HL-60/S4 treated with phorbol 12-myristate 13-acetate at 8.2 ng/mL for 4 days and 3 days (cell line): ENCODE data around the gene DNAI4.
"Not testable (repeated sequence)": the region's sequence is repeated elsewhere in the genome, so short reads cannot be mapped to it uniquely, and the experiment has no call there.

Experiments used
- in situ Hi-C: fragments of 300-500 bp; cut with MboI; formaldehyde crosslinking; loops from 2 replicates; pipeline ENCODE4 v1.15.0; 2022; ENCODE audit warnings: low sequenced_read_pairs

Gene DNAI4

GRCh38 chr1:66833112-66833511 lies 91.5 kb downstream of the DNAI4 start:
- in situ Hi-C loops = no loop called here

DNA sequence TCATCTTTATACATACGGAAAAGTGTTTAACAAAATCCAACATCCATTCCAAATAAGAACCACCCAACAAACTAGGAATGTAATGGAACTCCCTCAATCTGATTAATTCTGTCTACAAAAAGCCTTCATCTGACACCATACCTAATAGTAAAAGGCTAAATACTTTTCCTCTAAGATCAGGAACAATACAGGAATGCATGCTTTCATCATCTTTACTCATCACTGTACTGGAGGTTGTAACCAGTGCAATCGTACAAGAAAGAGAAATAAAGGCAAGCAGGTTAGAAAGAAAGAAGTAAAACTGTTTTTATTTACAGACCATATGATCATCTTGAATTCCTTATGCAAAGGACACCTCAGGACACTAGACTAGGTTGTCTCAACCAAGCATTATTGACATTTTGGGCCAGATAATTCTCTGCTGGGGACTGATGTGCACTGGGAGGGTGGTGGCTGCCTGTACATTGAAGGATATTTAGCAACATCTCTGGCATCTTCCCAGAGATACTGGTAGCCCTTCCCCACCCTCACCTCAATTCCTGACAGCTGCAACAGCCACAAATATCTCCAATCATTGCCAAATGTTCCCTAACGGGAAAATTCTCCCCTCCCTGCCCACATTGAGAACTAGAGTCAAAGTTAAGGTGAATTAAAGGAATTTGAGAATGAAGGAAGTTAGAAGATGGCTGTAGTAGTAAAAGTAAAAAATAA lies 93.0 kb downstream of the DNAI4 start:
- in situ Hi-C loops = no loop called here

GRCh38 chr1:66824771-66825170 lies 99.9 kb downstream of the DNAI4 start:
- in situ Hi-C loops = no loop called here

- in situ Hi-C loops = no loop called here
These were observed 114.8 kb downstream of the DNAI4 start for GRCh38 chr1:66809736-66810326.

- in situ Hi-C loops = no loop called here
These were observed 115.4 kb downstream of the DNAI4 start for GRCh38 chr1:66809245-66809644.

DNA sequence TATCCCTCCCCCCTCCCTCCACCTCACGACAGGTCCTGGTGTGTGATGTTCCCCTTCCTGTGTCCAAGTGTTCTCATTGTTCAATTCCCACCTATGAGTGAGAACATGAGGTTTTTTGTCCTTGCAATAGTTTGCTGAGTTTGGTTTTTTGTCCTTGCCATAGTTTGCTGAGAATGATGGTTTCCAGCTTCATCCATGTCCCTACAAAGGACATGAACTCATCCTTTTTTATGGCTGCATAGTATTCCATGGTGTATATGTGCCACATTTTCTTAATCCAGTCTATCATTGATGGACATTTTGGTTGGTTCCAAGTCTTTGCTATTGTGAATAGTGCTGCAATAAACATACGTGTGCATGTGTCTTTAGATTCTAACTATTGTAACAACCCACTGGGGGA lies 128.8 kb downstream of the DNAI4 start:
- in situ Hi-C loops = not testable (repeated sequence)

DNA sequence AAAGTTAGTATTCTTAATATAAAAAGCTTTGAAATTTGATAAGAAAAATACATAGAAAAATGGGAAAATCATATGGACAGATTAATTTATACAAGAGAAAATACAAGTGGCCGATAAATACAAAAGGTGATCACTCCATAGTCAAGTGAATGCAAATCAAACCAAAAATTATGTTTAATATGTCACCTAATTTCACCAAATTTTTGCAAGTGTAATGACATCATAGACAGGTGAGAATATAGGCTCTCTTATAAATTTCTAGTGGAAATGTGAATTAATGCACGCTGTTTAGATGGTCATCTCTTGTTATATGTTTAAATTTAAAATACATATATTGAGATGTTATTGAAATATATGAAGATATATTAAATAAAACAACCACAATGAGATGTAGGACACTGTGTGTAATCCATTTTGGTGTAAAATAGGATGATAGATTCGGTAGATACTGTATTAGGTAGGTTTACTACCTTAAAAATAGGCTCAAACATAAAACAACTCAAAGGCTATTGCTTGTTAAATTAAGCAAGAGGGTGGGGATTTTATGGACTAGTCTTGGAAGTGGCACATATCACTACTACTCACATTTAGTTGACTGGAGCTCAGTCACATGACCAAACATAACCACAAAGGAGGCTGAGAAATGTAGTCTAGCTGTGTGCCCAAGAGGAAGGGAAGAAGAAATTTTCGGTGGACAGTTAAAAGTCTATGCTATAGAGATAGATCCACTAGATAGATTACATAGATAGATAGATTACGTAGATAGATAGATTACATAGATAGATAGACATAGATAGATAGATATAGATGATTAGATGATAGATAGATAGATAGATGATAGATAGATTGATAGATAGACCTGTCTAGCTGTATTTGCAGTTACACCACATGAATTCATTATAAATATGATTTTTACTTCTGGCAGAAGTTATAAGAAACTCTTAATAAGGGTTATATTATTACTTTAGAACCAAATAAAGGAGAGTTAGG lies 132.7 kb downstream of the DNAI4 start:
- in situ Hi-C loops = no loop called here

GRCh38 chr1:66788231-66788939 lies 136.3 kb downstream of the DNAI4 start:
- in situ Hi-C loops = no loop called here

DNA sequence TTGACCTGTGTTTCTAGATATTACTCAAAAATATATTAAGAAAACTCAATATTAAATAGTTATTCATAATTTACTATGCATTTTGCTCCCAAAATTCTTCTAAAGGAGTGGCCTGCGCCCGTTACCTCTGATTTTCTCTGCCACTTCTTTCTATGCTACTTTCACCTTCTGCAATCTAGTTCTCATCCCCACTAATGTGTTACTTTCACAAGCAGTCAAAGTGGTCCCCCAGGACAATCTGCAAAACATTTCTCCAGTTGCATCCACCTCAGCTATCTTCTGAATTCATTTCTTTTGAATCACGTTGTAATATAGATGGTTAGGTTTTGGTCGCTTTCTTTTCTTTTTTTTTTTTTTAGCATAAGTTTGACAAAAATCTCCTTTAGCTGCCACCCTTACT lies 137.0 kb downstream of the DNAI4 start:
- in situ Hi-C loops = no loop called here

GRCh38 chr1:66785800-66786199 lies 138.9 kb downstream of the DNAI4 start:
- in situ Hi-C loops = not testable (repeated sequence)

- in situ Hi-C loops = no loop called here
These were observed 145.1 kb downstream of the DNAI4 start for GRCh38 chr1:66779475-66780078.

DNA sequence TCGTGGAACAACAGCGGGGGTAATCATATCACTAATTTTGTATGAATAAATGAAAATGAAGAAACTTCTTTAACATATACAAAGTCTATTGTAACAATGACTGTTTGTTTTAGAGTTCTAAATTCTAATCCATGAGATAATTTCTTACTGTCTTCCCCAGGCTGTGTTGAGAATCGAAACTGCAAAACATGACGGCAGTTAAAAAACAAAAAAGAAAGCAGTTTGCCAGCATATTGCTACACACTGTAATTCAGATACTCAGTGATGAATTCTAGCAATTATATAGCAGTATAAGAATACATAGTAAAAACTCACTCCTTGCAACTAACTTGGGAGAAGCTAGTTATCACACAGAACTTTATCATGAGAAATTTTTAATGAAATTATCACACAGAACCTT lies 145.7 kb downstream of the DNAI4 start:
- in situ Hi-C loops = no loop called here

DNA sequence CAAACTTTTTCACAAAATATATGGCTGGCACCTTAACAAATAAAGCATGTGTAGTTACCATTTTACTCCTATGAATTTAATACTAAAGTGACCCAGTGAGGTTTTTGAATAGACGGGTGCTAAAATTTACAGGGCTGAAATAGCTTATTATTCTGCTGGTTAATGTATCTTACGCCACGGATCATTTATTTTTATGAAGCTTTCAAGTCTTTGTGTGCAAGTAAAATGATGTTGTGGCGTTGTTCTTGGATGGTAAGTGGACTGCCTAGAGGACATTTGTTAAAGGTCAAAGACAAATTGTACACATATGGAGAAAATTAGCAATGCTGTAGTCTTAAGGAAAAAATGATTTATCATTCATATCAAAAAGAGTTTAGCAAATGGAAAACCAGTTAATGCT lies 146.4 kb downstream of the DNAI4 start:
- in situ Hi-C loops = no loop called here

DNA sequence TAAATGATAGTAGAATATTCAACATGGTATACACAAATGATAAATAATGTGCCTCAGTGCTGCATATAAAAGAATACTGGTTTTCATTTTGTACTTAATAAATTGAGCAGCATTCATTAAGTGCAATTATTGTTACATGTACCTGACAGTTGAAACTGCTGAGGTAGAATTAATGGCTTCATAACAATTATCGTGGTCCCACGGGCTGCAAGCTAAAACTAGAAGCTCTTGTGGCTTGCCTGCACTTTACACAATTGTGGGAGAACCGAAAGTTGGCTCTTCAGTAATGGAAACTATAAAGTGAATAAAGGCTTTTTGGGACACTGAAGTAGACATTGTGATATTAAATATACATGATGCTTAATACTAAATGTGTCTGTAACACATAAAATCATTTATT lies 146.8 kb downstream of the DNAI4 start:
- in situ Hi-C loops = no loop called here

GRCh38 chr1:66775646-66776045 lies 149.0 kb downstream of the DNAI4 start:
- in situ Hi-C loops = no loop called here

DNA sequence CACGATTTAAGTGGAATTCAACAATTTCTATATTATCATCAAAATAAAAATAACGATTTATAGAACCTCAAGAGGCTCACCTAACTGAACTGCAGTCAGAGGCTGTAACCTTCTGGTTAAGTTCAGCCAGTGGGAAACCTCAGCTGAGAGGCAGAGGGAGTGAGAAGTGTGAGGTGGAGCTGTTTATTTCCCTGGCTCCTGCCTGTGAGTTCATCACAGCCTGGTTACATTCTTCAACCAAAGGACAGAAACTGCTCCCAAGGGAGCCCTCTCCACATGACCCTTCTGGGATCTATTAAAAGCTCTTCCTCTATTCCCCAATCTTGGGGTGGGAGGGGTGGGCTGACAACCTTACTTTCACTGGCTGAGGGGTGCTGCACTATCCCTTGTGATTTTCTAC lies 150.2 kb downstream of the DNAI4 start:
- in situ Hi-C loops = no loop called here

DNA sequence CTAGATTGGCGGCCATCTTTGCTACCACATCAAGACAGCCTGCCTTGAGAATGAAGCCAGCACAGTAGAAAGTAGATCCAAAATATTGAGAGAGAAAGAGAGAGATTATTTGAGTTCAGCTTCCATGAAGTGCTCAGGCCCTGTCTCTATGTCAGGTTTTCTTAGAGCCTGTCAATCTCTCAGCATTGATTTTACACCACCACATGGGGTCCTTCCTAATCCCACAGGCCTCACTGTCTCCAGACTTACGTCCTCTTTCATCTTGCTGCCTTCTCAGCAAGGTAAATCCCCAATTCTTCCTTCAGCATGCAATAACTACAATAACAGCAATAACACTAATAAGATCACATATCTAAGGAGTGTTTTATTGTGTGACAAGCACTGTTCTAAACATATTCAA lies 151.4 kb downstream of the DNAI4 start:
- in situ Hi-C loops = no loop called here

DNA sequence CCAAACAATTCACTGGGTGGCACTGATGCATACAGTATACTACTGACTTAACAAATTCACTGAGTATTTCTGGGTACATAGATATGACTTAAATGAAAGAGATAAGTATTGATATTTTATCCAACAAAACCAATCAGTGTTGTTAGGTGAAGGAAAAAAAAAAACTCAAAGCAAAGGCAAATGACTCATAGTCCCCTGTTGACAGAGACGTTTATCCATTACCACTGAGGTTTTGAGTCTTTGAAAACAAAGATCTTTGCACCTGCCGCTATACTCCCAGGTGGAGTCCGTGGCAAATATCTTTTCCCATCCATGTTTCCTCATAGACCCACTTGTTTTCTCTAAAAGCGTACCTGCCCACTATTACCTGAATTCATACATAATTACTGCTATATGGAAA lies 154.0 kb downstream of the DNAI4 start:
- in situ Hi-C loops = no loop called here

DNA sequence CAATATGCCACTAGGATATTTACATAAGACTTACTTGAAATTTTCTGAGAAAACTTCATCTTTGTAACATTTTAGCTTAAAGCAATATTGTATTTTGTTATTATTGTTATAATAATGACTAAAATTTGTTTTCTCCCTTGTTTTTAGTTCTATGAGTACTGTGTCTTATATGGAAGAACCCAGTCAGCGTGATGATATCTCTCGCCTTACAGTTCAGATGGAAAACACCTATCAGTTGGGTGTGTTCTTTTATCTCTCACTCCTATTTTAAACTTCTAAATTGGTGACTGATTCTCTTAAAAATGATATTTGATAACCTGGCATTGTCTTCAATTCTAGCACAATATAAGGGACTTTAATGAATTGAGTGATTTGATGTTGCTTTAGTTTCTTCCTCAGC lies 154.4 kb downstream of the DNAI4 start:
- in situ Hi-C loops = no loop called here

DNA sequence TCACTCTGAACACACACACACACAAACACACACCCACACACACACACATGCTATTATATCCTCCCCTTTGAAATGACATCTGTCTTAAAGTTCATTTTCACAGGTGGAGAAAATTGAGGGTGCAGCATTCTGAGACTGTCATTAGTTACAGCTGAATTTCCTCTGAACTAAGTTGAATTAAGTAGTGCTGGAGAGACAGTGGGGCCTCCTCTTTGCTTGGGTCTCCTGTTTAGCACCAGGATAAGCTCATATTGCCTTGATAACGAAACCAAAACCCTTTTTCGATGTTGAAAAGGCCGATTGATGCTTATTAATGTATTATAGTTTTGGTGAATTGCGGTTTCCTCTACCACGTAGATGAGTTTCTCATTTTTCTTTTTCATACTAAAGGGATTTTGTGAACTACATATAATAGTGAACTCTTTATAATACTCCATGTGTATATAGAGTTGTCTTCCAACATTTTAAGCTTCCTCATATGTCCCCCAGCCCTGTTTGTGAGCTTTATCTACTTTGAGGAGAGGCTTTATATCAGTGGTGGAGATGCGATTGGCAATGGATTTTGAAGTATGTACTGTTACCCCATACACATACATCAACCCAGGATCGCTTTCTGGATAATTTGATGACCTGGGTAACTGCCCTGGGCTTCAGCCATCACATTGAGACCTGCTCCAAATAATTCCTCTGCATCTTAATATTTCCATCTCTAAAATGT lies 155.0 kb downstream of the DNAI4 start:
- in situ Hi-C loops = no loop called here
